CD4-positive, alpha-beta T cell treated with Interferon alpha-2 for 1 hour (primary cell): Measurements from ENCODE around the gene IFITM1.
"Not testable (repeated sequence)": the region's sequence is repeated elsewhere in the genome, so short reads cannot be mapped to it uniquely, and the experiment has no call there.

Source experiments
- DNase-seq, 2 donors: peaks; one replicate each; pipeline ENCODE4 v3.0.0-alpha.2; 2020 to 2022

The IFITM1 gene

DNA sequence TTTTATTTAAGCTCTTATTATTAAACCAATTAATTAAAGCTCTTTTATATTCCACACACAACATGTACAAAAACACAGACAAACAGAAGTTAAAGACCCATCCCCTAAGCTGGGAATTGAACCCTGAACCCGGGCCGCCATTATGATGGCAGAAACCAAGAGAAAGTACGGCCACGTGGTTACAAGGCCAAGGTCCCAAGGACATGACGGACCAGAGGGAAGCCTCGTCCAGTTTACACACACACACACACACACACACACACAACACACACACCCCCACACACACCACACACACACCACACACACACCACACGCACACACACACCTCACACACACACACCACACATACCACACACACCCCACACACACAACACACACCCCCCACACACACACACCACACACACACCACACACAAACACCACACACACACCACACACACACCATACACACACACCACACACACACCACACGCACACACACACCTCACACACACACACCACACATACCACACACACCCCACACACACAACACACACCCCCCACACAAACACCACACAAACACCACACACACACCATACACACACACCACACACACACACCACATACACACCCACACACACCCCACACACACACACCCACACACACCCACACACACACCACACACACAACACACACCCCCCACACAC, 35.6 kb downstream of the IFITM1 start:
- not testable (repeated sequence) for DNase-seq

DNA sequence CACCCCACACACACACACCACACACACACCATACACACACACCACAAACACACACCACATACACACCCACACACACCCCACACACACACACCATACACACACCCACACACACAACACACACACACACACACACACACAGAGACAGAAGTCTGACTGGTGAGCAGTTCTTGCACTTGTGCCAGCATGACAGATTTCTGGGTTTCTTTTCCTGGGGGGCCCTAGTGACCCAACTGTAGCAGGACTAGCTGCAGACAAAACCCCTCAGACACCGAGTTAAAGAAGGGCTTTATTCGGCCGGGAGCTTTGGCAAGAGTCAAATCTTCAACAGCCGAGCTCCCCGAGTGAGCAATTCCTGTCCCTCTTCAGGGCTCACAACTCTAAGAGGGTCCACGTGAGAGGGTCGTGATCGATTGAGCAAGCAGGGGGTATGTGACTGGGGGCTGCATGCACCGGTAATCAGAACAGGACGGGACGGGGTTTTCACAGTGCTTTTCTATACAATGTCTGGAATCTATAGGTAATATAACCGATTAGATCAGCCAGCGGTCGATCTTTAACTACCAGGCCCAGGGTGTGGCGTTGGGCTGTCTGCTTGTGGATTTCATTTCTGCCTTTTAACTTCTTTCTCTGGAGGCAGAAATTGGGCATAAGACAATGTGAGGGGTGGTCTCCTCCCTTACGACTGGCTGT, 36.3 kb downstream of the IFITM1 start:
- not testable (repeated sequence) for DNase-seq

DNA sequence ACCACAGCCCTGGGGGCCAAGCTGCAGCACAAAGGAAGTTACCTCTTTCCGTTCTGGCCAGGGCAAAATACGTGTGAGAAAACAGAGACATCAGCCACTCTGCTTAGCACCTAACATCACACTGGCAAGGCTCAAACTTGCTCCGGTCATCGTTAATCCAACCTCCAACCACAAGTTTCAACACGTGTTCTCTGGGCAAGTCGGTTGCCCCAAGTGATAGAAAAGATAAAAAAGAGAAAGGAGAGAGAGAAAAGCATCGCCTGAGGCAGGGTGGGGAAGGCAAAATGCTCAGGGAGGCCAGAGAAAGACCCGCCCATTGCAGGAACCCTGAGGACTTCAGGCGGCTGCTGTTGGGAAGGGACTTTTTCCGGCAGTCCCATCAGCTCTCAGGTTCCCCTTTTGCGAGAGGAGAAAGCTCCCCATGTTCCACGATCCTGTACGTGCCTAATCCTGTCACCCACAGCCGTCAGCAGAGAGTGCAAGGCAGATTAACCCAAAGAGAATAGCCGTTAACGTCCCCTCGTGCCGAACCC, 36.9 kb downstream of the IFITM1 start:
- peak in 1 of 2 donors; percentile 35 for DNase-seq

DNA sequence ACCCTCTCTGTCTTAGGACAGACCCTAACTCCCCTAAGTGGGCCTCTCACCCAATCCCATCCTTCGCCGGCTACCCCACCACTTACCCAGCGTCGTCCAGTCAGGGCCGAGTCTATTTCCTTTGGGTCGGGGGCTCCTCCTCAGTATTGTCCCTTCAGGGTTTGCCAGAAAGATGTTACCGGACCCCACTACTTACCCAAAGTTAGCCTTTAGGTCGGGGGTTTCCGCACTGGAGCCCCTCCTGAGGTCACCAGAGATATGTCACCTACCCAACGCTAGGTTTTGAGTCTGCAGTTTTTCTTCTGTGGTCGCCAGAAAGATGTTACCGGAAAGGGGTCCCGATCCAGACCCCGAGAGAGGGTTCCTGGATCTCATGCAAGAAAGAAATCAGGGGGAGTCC, 37.6 kb downstream of the IFITM1 start:
- DNase-seq = no peak

DNA sequence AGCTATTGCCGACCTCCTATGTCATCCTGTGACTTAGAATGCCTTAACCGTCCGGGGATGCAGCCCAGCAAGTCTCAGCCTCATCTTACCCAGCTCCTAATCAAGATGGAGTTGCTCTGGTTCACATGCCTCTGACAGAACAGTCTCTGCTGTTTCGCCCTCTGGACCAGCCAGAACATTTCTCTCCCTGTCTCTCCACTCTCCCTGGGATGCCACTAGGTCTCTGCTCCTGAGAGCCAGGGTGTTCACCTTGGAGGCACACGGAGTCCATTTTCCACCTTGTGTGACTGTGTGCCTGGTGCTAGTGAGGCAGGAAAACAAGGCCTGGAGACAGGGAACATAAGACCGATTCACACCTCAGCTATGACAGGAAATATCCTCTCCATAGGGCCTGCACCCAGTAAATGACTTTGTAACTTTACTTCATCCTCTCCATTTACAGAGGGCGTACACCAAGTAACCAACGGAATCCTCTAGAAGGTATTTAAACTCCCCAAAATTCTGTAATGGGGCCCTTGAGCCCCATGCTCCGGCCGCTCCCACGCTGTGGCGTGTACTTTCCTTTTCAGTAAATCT, 38.7 kb downstream of the IFITM1 start:
- no peak for DNase-seq

DNA sequence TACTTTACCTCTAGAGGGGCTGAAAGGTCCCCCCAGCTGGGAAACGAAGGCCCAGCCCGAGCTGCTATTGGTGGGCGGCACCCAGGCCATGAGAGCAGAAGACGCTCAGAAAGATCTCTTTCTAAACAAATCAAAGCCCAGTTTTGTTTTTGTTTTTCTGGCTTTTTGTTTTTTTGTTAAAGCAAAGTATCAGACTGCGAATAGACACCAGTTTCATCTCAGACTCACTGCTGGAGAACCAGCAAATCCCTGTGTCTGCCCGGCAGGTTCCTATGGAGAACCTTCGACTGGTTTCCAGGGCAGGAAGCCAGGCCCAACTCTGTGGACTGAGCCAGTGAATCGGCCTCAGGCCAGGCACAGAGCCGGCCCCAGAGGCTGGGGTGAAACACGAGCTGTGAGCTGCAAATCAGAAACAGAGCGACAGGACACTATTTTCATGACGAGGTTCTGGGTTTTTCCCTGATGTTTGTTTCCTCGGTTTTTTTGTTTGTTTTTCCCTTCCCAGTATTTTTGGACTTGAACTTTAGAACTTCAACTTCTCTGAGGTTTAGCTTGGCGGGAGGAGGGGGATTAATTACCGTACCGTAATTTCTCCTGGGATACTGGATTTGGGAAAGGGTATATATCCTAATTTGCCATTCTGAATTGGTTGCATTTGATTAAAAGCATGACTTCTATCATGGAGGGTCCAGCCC, 39.5 kb downstream of the IFITM1 start:
- no peak for DNase-seq

DNA sequence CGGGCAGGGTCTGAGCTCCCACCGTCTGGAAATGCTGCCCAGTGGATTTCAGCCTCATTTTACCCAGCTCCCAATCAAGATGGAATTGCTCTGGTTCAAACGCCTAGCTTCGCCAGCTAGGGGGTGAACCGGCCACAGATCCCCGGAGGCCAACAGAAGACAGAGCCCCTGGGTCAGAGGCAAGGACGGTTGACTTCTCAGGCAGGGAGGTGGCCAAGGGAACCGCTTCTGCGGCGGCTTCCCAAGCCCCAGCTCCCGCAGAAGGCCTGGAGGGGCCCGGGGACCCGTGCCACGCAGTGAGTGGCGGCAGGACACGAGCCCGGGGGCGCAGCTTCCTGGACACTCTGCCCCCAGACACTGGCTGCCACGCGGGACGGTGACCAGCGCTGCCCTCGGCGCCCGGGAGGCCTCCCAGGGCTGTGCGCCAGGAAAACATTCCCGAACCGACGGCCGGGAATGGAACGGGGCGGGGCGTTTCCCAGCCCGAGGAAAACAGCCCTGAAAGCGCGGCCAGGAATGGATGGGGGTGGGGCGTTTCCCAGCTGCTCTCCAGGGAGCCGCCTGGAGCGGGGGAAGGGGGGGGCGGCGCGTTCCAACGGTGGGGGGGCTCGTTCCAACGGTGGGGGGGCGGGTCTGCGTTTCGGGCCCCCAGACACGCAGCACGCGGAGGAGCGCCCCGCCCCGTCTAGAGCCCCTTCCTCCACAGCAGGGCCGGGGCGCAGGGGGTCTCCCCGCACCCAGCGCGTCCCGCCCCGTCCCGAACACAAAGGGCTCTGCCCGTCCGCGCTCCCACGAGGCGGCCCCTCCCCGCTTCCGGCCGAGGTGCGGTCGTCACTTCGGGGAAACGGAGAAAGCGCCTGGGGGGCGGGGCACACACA, 42.0 kb downstream of the IFITM1 start:
- peak; percentile 91 to 93 for DNase-seq

DNA sequence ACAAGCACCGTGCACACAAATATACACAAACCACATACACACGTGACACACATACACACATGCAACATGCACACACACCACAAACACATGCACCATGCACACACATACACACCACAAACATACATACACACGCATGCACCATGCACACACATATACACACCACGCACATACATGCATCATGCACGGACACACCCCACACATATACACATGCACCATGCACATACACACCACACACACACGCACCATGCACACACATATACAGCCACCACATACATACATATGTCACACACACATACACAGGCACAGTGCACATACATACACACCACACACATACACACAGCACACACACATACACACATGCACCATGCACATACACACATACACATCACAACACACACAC, 42.8 kb downstream of the IFITM1 start:
- no peak for DNase-seq

DNA sequence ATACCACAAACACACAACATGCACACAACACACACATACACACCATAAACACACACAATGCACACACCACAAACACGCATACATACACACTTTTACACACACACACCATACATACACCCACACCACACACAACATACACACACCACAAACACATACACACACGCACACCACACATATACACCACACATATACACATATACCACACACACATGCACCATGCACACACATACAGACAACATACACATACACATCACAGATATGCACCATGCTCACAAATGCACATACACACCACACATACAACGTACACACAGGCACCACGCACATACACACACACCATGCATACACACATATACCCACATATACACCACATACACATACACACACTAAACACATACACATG, 43.7 kb downstream of the IFITM1 start:
- no peak for DNase-seq

DNA sequence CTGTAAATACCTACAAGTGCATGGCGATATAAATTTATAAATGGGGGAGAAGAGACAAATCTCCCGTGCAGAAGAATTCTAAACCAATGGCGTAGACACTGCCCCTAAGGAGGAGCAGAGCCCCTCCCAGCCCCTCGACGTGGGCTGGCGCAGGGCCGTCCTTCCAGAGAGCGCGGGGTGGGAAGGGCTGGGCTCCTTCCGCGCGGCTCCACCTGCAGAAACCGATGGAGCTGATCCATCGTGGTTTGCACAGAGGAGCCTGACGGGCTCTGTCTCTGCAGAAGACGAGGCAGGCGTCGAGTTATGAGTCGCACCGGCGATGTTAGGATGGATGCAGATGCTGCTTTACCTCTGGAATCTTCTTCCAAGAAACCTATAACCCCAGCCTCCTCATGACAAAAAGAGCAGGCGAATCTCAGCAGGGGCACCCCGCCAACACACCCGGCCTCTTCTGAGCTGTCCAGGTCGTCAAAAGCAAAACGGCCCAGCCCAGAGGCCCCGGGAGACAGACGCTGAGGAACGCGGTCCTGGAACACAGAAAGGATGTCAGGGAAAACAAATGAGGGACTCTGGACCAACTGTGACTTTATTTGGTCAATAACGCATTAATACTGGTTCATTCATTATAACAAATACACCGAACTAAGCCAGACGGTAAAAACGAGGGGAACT, 44.4 kb downstream of the IFITM1 start:
- DNase-seq = no peak

DNA sequence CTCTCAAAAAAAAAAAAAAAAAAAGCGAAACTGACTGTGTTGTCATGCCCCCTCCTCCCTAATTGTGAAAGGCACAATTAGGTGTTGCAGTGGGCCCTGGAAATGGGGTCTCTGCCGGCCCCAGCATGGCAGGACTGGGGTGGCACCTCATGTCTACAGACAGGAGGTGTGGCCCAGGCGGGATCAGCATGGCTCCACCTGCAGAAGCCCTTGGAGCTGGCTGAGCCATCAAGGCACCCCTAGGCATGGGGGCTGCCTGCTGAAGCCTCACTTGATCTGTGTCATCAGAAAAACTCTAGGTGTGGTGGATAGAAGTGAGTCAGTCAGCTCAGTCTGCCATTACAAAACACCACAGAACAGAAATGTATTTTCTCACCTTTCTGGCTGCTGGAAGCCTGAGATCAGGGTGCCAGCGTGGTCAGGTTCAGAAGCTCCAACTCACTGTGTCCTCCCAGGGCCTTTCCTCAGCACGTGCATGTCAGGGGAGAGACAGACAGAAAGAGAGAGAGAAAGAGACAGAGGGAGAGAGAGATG, 45.4 kb downstream of the IFITM1 start:
- DNase-seq = peak in 1 of 2 donors; percentile 51

DNA sequence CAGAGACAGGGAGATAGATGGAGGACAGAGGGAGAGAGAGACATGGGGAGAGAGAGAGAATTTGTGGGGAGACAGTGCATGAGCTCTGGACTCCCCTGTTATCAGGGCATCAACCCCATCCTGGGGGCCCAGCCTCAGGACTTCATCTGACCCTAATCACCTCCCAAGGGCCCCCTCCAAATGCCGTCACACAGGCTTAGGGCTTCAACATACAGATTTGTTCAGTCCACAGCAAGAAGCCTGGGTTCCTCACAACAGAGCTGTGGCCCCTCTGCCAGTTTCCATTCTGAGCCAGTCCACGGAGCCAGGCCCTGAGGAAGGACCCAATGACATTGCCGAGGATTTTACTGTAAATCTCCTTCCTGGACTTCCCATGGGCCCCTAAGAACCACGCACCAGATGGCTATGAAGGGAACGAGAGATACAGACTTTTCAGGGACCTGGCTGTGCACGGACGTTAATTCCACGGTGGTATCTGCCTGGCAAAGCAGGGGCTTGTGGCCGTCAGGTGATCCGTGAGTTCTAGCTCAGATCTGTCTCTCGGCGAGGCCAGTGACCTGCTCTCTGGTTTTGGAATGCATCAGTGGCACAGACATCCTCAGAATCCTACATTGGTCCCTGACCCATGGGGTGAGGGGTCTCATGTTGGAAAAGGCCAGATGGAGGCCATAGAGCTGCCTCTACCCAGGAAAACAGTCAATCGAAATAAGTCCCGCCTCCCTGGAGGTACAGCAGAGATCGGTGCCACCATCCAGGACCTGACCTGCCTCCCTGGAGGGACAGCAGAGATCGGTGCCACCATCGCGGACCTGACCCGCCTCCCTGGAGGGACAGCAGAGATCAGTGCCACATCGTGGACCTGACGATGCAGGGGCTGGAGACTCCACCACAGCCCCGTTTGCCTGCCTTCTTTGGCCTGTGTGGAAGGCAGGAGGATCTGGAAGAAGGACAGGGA, 46.8 kb downstream of the IFITM1 start:
- DNase-seq = no peak

DNA sequence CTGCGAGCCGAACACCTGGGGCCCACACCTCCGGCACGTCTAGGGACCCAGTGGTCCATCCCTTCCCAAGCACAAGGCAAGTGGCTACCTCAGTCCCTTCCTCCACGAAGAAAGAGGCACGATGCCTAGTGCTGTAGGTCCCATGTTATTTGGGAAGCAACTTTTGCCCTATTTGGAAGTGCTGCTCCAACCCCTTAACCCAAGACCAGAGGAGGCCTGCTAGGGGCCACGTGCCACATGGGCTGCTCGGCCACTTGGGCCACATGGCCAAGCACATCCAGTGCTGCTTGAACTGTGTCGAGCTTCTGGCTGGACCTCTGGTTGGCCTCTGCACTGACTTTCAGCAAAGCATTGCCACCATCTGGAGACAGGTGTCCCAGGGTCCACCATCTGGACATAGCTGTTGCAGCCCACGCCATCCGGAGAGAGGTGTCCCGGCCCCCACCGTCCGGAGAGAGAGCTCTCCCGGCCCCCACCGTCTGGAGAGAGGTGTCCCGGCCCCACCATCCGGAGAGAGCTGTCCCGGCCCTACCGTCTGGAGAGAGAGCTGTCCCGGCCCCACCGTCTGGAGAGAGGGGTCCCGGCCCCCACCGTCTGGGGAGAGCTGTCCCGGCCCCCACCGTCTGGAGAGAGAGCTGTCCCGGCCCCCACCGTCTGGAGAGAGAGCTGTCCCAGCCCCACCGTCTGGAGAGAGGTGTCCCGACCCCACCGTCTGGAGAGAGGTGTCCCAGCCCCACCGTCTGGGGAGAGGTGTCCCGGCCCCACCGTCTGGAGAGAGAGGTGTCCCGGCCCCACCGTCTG, 49.0 kb downstream of the IFITM1 start:
- DNase-seq = no peak

DNA sequence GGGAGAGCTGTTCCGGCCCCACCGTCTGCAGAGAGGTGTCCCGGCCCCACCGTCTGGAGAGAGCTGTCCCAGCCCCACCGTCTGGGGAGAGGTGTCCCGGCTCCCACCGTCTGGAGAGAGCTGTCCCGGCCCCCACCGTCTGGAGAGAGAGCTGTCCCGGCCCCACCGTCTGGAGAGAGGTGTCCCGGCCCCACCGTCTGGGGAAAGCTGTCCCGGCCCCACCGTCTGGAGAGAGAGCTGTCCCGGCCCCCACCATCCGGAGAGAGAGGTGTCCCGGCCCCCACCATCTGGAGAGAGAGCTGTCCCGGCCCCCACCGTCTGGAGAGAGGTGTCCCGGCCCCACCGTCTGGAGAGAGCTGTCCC, 49.6 kb downstream of the IFITM1 start:
- not testable (repeated sequence) for DNase-seq

DNA sequence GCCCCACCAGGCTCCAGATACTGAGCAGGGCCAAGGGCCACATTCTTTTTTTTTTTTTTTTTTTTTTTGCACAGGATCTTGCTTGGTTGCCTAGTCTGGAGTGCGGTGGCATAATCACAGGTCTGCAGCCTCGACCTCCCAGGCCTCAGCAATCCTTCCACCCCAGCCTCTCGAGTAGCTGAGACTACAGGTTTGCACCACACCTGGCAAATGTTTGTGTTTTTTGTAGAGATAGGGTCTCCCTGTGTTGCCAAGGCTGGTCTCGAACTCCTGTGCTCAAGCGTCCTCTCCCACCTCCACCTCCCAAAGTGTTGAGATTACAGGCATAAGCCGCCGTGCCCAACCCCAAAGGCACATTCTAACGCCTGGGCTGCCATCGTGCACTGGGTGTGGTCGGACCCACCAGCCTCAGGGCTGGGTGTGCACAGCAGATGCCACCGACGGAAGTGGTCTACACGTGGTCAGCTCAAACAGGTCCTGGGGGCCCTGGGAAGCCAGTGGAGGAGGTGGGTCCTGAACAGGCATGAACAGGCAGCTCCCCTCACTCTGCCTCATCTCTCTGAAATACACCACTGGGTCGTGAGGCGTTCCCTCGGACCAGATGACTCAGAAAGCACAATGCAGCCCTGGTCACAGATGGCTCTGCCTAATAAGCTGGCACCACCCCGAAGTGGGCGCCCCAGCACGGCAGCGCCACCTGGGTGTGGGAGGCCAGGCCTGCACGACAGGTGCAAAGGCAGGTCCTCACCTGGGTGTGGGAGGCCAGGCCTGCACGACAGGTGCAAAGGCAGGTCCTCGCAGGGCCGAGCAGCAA, 50.3 kb downstream of the IFITM1 start:
- peak; percentile 69 to 84 for DNase-seq
